KOPT-K1 (cell line): ENCODE measurements around the gene FAM83C.
"Not testable (repeated sequence)": the region's sequence is repeated elsewhere in the genome, so short reads cannot be mapped to it uniquely, and the experiment has no call there.

ENCODE experiments used
- H3K27ac ChIP-seq: fragments of 200-600 bp; sonication (generic); 2 replicates; pipeline ENCODE4 v1.5.1; 2016; ENCODE audit warnings: antibody characterized with exemption, mild to moderate bottlenecking, low read depth, low read length; ENCODE audit not compliant: poor library complexity, severe bottlenecking
- H3K36me3 ChIP-seq: fragments of 200-600 bp; sonication (generic); 2 replicates; pipeline ENCODE4 v1.5.1; 2017; ENCODE audit warnings: antibody characterized with exemption, mild to moderate bottlenecking, low read length, moderate library complexity; ENCODE audit not compliant: insufficient read depth
- H3K9me3 ChIP-seq: fragments of 200-600 bp; sonication (generic); 2 replicates; pipeline ENCODE4 v1.5.1; 2017; ENCODE audit warnings: antibody characterized with exemption, low read length, mild to moderate bottlenecking; ENCODE audit not compliant: insufficient read depth, poor library complexity, severe bottlenecking

FAM83C gene

DNA sequence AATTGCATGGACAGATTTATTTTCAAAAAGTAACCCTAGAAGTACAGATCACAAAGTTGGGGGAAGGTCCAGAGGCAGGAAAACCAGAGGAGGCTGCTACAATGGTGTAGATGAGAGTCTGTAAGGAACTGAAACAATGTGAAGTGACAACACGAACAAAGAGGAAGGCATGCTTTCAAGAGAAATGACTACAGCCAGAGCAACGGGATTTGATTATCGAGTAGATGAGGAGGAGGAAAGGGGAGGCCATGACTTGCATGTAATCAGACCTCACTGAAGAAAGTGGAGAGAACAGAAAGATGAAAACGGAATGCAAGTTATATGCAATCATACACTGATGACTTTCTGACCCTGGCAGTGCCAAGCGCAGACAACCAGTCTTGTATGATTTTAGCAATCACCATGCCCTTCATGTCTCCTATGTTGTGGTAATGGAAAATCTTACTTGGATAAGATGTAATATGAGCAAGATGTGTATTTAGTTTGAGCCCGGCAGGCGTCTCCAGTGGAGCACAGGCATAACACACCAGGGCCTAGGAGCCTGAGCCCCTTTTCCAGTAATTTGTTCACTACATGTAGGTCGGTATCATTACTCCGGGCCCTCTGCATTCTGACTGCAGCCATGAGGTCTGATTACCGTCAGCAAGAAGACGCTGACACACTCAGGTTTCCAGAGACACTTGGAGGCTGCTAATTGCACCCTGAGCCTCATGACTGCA, 34.0 kb upstream of the FAM83C start:
- peaks cover 26% of the 10 kb centered on the region; the same call in 1 of the 2 replicates for H3K36me3 ChIP-seq
- H3K9me3 ChIP-seq, result no peaks in the 10 kb centered on the region
- no peak overlapping the region for H3K27ac ChIP-seq

DNA sequence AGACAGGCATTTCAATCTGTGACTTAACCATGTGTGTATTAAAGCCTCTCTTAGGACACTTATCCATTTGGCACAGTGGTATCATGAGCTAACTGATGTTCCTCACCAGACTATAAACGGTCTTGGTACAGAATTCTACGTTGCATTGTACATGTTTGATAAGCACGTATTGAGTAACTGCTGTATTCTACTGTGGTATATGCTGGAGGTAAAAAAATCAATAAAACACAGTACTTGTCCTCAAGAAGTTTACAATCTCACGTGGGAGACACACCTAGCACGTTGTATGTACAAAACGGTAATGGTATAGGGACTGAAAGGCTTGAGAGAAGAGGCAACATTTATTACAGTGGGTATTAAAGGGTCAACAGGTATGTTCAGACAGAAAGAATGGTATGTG, 33.2 kb upstream of the FAM83C start:
- peaks cover 24% of the 10 kb centered on the region; the same call in 1 of the 2 replicates for H3K36me3 ChIP-seq
- no peak overlapping the region for H3K27ac ChIP-seq
- no peaks in the 10 kb centered on the region for H3K9me3 ChIP-seq

DNA sequence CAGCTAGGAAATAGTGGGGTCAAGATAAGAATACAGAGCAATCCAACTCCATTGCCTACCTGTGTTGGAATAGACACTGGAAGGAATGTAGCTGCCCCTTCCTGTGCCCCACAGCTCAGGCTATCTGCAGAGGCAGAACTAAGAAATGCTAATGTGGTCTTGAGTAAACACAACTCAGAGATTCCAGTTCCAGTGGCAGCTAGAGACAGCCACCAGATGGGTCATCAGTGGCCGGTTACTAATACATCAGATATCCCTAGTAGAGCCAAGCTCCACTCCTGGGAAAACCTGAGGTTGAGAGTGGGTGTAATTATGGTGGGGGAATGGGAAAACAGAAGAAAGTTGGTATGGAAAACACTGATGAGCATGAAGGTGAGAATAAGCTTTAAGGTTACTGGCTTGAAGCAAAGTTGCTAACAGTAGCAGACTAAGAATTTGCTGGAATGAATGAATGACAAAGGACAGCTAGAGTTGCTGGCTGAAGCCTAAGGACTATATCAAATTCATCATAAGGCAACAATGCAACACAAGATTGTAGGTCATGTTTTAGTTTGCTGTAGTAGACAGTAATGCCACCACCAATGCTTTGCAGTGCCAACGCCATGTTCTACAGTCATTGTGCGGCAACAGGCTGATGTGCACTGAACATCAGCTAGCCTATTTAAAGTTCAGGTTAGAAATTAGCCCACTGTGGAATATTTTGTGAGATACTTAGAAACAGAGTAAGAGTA, 28.3 kb upstream of the FAM83C start:
- peaks cover 12% of the 10 kb centered on the region; the same call in 1 of the 2 replicates for H3K36me3 ChIP-seq
- H3K9me3 ChIP-seq, result no peaks in the 10 kb centered on the region
- no peak overlapping the region for H3K27ac ChIP-seq

DNA sequence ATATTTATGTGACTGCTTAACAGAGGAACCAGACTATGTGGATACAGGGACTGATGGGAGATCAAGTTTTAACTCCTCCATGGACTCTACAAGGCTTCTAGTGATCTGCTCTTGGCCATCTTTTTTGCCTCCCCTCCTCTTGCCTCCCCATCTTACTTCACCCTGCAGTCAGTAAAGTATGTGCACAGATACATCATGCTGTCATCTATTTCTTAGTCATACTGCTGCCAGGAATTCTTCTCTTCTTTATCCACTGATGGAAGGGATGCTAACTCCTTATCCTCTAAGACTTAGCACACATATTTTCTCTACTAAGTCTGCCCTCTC, 27.6 kb upstream of the FAM83C start:
- Histone ChIP-seq H3K9me3 (no peaks in the 10 kb centered on the region), H3K36me3 (peaks cover 12% of the 10 kb centered on the region; the same call in 1 of the 2 replicates), H3K27ac (no peak overlapping the region)

DNA sequence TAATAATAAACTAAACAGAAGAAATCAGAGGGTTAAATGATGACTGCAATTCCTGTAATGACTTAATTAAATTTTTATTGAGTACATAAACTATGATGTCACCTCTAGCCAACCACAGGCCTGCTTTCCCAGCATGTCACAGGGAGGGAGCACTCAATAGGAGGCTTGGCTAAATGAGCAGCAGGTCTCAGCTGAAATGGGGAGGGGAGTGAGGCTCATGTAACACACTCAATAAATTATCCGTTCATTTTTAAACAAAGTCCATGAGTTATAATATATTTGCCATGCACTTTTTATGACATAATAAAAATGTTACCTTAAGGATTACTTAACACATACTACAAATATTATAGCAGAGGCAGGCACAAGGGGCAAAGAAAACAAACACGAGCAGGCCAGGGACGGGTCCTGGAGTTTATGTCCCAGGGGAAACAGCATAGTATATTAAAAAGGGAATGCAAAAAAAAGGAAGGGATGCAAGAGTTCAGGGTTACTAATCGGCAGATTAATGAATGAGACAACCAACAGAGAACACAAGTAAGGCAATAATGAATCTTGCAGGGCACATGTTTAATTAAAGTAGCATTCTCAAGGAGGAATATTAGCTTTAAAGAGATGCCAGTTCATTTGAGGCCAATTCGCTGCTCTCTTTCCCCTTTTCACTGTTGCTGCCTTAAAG, 27.1 kb upstream of the FAM83C start:
- H3K27ac ChIP-seq, result no peak overlapping the region

GRCh38 chr20:35318502-35319157, 26.4 kb upstream of the FAM83C start:
- peaks cover 17% of the 10 kb centered on the region for H3K36me3 ChIP-seq
- H3K9me3 ChIP-seq, result no peaks in the 10 kb centered on the region
- no peak overlapping the region for H3K27ac ChIP-seq

More for the DNA sequence above, 27.1 kb upstream of the FAM83C start:
- Histone ChIP-seq H3K9me3 (no peaks in the 10 kb centered on the region), H3K36me3 (peaks cover 14% of the 10 kb centered on the region)

DNA sequence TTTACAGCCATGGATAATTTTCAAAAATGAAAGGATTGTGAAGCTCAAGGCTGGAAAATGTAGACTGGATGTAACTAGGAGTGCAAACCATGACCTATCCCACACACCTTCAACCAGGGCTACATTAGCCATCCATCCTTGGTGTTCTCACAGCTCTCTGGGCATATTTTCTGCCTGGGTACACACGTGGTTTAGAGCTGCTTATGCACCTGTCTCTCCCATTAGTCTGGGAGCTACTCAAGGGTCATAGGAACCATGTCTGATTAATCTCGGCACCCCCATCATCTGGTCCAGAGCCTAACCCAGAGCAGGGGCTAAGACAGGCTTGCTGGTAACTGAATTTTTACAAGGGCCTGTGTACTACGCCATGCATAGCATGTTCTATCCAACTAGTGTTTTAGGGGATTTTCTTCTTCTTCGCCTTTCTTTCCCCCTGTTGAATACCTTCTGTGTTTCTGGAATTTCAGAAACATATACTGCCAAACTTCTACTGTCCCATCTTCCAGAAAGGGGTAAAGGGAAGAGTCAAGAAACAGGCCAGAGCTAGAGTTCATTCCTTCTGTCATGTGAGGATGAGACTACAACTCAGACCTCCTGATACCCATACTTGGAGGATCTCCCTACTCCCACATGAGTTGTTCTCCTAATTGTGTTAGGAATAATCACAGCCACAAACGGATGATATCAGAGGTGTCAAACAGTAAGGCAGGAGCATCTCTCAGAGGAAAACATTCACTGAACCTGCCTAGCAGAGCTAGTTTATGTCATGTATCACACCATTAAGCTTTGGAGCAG, 25.4 kb upstream of the FAM83C start:
- Histone ChIP-seq H3K36me3 (peaks cover 24% of the 10 kb centered on the region), H3K27ac (no peak overlapping the region), H3K9me3 (no peaks in the 10 kb centered on the region)

DNA sequence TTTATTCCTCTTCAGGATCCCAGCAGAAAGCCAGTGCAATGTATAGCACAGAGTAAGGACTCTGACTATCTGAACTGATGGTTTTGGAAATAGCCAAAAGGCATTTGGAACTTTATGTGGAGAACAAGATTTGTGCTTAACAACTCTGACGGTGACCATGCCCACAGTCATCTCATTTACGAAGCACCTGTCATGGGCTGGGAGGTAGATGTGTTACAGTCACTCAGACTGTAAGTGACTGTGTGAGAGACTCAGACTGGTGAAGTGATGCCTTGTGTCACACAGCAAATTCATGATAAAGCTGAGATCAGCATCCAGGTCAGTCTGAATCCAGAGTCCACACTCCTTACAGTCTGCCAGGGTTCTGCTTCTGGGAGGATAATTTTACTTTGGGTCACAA, 23.9 kb upstream of the FAM83C start:
- Histone ChIP-seq H3K9me3 (no peaks in the 10 kb centered on the region), H3K27ac (no peak overlapping the region), H3K36me3 (peaks cover 27% of the 10 kb centered on the region)

- peaks cover 27% of the 10 kb centered on the region for H3K36me3 ChIP-seq
- H3K9me3 ChIP-seq, H3K27ac ChIP-seq: not testable (repeated sequence)
Measured at GRCh38 chr20:35315632-35316020, 23.4 kb upstream of the FAM83C start.

GRCh38 chr20:35314816-35315631, 22.8 kb upstream of the FAM83C start:
- Histone ChIP-seq H3K36me3 (peaks cover 30% of the 10 kb centered on the region), H3K27ac (no peak overlapping the region), H3K9me3 (no peaks in the 10 kb centered on the region)

DNA sequence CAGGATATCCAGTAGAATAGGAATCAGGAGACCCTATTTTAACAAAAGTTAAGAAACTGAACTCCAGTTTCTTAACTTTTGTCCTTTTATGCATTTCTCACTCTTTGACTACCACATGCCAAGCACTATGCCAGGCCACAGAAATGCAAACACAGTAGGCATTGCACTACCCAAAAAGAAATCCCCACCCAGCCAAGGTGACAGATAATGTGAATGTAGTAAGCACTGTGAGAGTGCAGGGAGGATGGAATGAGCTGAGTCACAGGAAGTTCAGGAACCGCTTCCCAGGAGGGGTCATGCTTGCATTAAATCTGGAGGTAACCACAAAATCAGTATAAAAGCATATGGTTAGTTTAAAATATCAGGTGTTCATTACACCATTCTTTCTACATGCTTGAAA, 20.1 kb upstream of the FAM83C start:
- Histone ChIP-seq H3K27ac (no peak overlapping the region), H3K36me3 (peaks cover 46% of the 10 kb centered on the region), H3K9me3 (no peaks in the 10 kb centered on the region)

DNA sequence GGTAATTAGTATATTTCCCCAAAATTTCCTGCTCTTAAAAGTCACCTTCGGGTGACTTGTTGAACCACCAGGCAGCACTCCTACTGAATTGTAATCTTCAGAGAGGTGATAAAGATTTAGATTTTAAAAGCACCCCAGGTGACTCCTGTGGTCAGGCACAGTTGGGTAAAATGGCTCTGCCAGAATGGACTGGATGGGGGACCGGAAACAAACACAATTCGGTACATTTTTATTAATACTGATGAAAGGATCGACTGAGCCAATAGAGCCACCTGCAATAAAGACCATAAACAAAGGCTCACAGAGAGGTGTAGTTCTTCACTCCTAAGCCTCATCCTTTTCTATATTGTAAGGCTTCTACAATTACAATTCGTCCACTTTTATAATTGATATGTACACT, 19.6 kb upstream of the FAM83C start:
- no peaks in the 10 kb centered on the region for H3K9me3 ChIP-seq
- H3K36me3 ChIP-seq, result peaks cover 46% of the 10 kb centered on the region
- no peak overlapping the region for H3K27ac ChIP-seq

- Histone ChIP-seq H3K27ac (no peak overlapping the region), H3K36me3 (peaks cover 49% of the 10 kb centered on the region), H3K9me3 (no peaks in the 10 kb centered on the region)
Measured at GRCh38 chr20:35311409-35311808, 19.2 kb upstream of the FAM83C start.
